ENCODE data around the gene UST. TPM values are rescaled to one million over a fixed set of nuclear protein-coding genes. Genes with fewer than 3 reads are reported as not detected.

Gene UST
- total RNA-seq, 4 donors from 2014 or later = 2.9 to 12.0 (median 5.7) TPM

GRCh38 chr6:148932208-148932607 is 185.4 kb downstream of the UST start:
- Histone ChIP-seq H3K4me3 (no peak overlapping the region), H3K27ac (no peak overlapping the region), H3K4me1 (peaks cover 0 to 17% (median 7%) of the 10 kb centered on the region in 3 donors), H3K36me3 (no peaks in the 10 kb centered on the region), H3K9me3 (no peaks in the 10 kb centered on the region), H3K27me3 (no peaks in the 10 kb centered on the region)
- no peak for DNase-seq
- no peak for TF ChIP-seq POLR2A (IDR thresholded peaks at IDR 0.05)
- TF ChIP-seq, protein P1, sequence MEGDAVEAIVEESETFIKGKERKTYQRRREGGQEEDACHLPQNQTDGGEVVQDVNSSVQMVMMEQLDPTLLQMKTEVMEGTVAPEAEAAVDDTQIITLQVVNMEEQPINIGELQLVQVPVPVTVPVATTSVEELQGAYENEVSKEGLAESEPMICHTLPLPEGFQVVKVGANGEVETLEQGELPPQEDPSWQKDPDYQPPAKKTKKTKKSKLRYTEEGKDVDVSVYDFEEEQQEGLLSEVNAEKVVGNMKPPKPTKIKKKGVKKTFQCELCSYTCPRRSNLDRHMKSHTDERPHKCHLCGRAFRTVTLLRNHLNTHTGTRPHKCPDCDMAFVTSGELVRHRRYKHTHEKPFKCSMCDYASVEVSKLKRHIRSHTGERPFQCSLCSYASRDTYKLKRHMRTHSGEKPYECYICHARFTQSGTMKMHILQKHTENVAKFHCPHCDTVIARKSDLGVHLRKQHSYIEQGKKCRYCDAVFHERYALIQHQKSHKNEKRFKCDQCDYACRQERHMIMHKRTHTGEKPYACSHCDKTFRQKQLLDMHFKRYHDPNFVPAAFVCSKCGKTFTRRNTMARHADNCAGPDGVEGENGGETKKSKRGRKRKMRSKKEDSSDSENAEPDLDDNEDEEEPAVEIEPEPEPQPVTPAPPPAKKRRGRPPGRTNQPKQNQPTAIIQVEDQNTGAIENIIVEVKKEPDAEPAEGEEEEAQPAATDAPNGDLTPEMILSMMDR (IDR thresholded peaks at IDR 0.05) = no peak
- WGBS, 2 donors = 63 to 91% methylated on average over 1 of the region's 1 CpG
- intact Hi-C loops (cut with DNase I) = no loop called here

DNA sequence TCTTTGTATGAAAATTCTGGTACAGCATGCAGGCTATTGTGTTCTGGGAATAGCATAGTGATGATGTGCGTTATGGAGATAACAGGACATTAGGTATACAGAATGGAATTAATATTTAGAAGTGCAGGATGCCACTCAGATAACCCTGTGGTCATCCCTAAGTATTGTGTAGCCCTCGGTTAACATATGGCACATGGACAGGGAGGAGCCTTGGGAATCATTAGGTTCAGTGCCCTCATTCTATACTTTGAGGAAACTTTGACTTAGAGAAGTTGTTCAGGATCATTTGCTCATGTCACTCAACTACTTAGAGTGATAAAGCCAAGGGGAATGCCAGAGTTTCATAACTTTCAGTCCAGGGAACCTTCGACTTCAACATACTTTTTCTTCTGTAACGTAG is 185.9 kb downstream of the UST start:
- H3K27ac ChIP-seq = no peak overlapping the region
- no peaks in the 10 kb centered on the region for H3K36me3 ChIP-seq
- no peaks in the 10 kb centered on the region for H3K27me3 ChIP-seq
- peaks cover 0 to 17% (median 7%) of the 10 kb centered on the region in 3 donors for H3K4me1 ChIP-seq
- no peak for DNase-seq
- no peak overlapping the region for H3K4me3 ChIP-seq
- intact Hi-C loops (cut with DNase I) = no loop called here
- no peaks in the 10 kb centered on the region for H3K9me3 ChIP-seq
- no peak for TF ChIP-seq POLR2A (IDR thresholded peaks at IDR 0.05)
- TF ChIP-seq, protein P1 (IDR thresholded peaks at IDR 0.05) = no peak
- WGBS, 2 donors = 63 to 80% methylated on average over 4 of the region's 4 CpGs

- no peak for DNase-seq
- Histone ChIP-seq H3K36me3 (no peaks in the 10 kb centered on the region), H3K4me1 (peaks cover 0 to 17% (median 7%) of the 10 kb centered on the region in 3 donors), H3K9me3 (no peaks in the 10 kb centered on the region), H3K27ac (no peak overlapping the region), H3K4me3 (no peak overlapping the region), H3K27me3 (no peaks in the 10 kb centered on the region)
- TF ChIP-seq, protein P1 (IDR thresholded peaks at IDR 0.05) = no peak
- intact Hi-C loops (cut with DNase I) = no loop called here
- 55 to 59% methylated on average over 3 to 4 of the region's 4 CpGs for WGBS, 2 donors
Observed at GRCh38 chr6:148934539-148934938, 187.7 kb downstream of the UST start.

DNA sequence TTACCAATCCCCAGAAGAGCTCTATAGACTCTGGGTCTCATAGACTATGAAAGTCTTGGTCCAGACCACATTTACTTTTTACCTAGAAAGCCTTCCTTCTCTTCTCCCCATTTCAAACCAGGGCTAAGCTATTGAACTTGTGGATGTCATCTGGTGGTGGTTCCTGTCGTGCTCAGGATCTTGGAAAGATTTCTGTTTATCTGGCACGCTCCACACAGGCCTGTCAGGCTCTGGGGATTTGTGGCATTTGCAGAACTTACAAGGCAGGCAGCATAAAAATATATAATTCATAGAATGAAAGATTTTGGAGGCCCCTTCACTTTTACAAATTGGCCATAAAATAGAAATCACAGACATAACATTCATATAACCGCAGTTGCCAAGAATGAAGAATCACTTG is 188.1 kb downstream of the UST start:
- peaks cover 0 to 17% (median 7%) of the 10 kb centered on the region in 3 donors for H3K4me1 ChIP-seq
- H3K4me3 ChIP-seq = no peak overlapping the region
- TF ChIP-seq, protein P1 (IDR thresholded peaks at IDR 0.05) = no peak
- no peak for TF ChIP-seq POLR2A (IDR thresholded peaks at IDR 0.05)
- no peaks in the 10 kb centered on the region for H3K36me3 ChIP-seq
- 54 to 60% methylated on average over 3 of the region's 3 CpGs for WGBS, 2 donors
- intact Hi-C loops (cut with DNase I) = no loop called here
- H3K27me3 ChIP-seq = no peaks in the 10 kb centered on the region
- H3K9me3 ChIP-seq = no peaks in the 10 kb centered on the region
- no peak for DNase-seq
- no peak overlapping the region for H3K27ac ChIP-seq

DNA sequence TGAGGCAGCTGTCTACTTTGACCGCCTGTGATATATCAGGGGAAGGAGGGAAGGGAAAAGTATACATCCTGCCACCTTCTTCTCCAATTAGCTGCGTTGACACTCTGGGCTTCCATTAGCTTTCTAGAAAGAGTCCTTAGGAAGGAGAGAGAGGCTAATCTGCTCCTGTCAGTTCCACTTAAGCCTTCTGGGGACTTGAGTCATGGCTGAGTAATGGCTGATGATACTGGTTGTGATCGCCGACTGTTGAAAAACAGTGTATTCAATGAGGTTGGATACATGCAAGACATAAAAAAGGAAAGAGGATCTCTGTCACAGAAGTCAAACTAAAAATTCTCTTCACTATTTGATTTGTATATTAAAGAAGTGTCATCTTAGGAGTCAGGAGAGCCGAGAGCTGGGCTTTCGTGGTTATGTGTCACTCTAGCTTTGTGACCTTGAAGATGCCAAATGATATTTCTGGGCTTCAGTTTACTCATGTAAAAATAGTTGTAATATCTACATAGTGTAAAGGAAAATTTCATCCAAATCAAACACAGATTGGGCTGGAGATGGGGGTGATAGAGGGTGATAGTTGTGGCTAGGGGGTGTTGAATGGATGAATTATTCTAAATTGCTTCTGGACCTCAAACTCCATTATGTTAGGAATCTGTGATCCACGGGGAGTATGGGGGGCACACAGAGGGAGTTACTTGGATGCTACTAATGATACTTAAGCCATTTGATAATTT is 189.0 kb downstream of the UST start:
- no peaks in the 10 kb centered on the region for H3K36me3 ChIP-seq
- no peak for DNase-seq
- no peaks in the 10 kb centered on the region for H3K9me3 ChIP-seq
- peaks cover 0 to 17% (median 7%) of the 10 kb centered on the region in 3 donors for H3K4me1 ChIP-seq
- TF ChIP-seq, protein P1 (IDR thresholded peaks at IDR 0.05) = no peak
- TF ChIP-seq POLR2A (IDR thresholded peaks at IDR 0.05) = no peak
- intact Hi-C loops (cut with DNase I) = no loop called here
- WGBS, 2 donors = 55 to 59% methylated on average over 7 of the region's 7 CpGs
- no peak overlapping the region for H3K4me3 ChIP-seq
- no peaks in the 10 kb centered on the region for H3K27me3 ChIP-seq
- no peak overlapping the region for H3K27ac ChIP-seq

Measured in esophagus squamous epithelium (tissue), 5 donors.